ENCODE measurements around the gene AIF1.

Gene AIF1

GRCh38 chr6:31620586-31621319, 5.7 kb downstream of the AIF1 start, which contains the start of gene PRRC2A:
Gene PRRC2A, plus strand, starts transcription at chr6:31620715. Its CDS starts 2,075 bp downstream, at chr6:31622790.
- no peak for DNase-seq

- no peak for DNase-seq
Observed at GRCh38 chr6:31621320-31621939, 6.4 kb downstream of the AIF1 start.

- DNase-seq, result no peak
Observed at GRCh38 chr6:31621991-31622390, 7.0 kb downstream of the AIF1 start.

GRCh38 chr6:31622684-31623091, 7.7 kb downstream of the AIF1 start:
- DNase-seq, result no peak

GRCh38 chr6:31624070-31624469, 9.0 kb downstream of the AIF1 start:
- DNase-seq, result no peak

- DNase-seq, result no peak
Observed at GRCh38 chr6:31626952-31627351, 11.9 kb downstream of the AIF1 start.

- DNase-seq, result no peak
Observed at GRCh38 chr6:31627690-31628287, 12.8 kb downstream of the AIF1 start.

- no peak for DNase-seq
Observed at GRCh38 chr6:31629014-31629413, 14.0 kb downstream of the AIF1 start.

- DNase-seq, result no peak
Observed at GRCh38 chr6:31630177-31630934, 15.3 kb downstream of the AIF1 start.

GRCh38 chr6:31631209-31631608, 16.2 kb downstream of the AIF1 start:
- DNase-seq, result no peak

- no peak for DNase-seq
Observed at GRCh38 chr6:31631681-31632278, 16.7 kb downstream of the AIF1 start.

GRCh38 chr6:31632279-31632946, 17.4 kb downstream of the AIF1 start:
- no peak for DNase-seq

- no peak for DNase-seq
Observed at GRCh38 chr6:31633447-31633846, 18.4 kb downstream of the AIF1 start.

GRCh38 chr6:31634131-31634530, 19.1 kb downstream of the AIF1 start:
- DNase-seq, result no peak

GRCh38 chr6:31634969-31635575, 20.0 kb downstream of the AIF1 start:
- no peak for DNase-seq

GRCh38 chr6:31636698-31637596, 21.9 kb downstream of the AIF1 start:
- no peak for DNase-seq

GRCh38 chr6:31639043-31639442, 24.0 kb downstream of the AIF1 start:
- DNase-seq, result no peak

- no peak for DNase-seq
Observed at GRCh38 chr6:31639449-31639861, 24.4 kb downstream of the AIF1 start.

GRCh38 chr6:31640612-31641011, 25.6 kb downstream of the AIF1 start:
- DNase-seq, result no peak

- DNase-seq, result no peak
Observed at GRCh38 chr6:31641370-31641769, 26.3 kb downstream of the AIF1 start.
